HG02642 (cell line): ENCODE data around the gene TTLL8.

Experiments used
- ATAC-seq: cut with Tn5 transposase; IDR thresholded peaks from one replicate; pipeline ENCODE4 v1.9.1; 2021; ENCODE audit warnings: mild to moderate bottlenecking; ENCODE audit not compliant: unreplicated experiment, poor library complexity

TTLL8 gene

GRCh38 chr22:50009251-50009650 is 48.8 kb downstream of the TTLL8 start:
- ATAC-seq, result no peak

GRCh38 chr22:50008151-50009040 is 49.7 kb downstream of the TTLL8 start:
- no peak for ATAC-seq

GRCh38 chr22:50007057-50007511 is 51.0 kb downstream of the TTLL8 start:
- ATAC-seq, result no peak

GRCh38 chr22:50004918-50005317 is 53.2 kb downstream of the TTLL8 start:
- no peak for ATAC-seq

- ATAC-seq, result no peak
These were observed 55.3 kb downstream of the TTLL8 start for GRCh38 chr22:50002791-50003190.

GRCh38 chr22:50001388-50002231 is 56.5 kb downstream of the TTLL8 start:
- no peak for ATAC-seq

- ATAC-seq, result no peak
These were observed 57.3 kb downstream of the TTLL8 start for GRCh38 chr22:50000587-50001387.

- no peak for ATAC-seq
These were observed 58.0 kb downstream of the TTLL8 start for GRCh38 chr22:49999946-50000586.

- no peak for ATAC-seq
These were observed 58.8 kb downstream of the TTLL8 start for GRCh38 chr22:49999063-49999945.

- no peak for ATAC-seq
These were observed 59.4 kb downstream of the TTLL8 start for GRCh38 chr22:49998718-49999062.

GRCh38 chr22:49997932-49998717 is 60.0 kb downstream of the TTLL8 start:
- ATAC-seq, result no peak

- ATAC-seq, result no peak
These were observed 60.9 kb downstream of the TTLL8 start for GRCh38 chr22:49997251-49997599.

GRCh38 chr22:49996518-49997250 is 61.4 kb downstream of the TTLL8 start:
- ATAC-seq, result no peak

- no peak for ATAC-seq
These were observed 62.0 kb downstream of the TTLL8 start for GRCh38 chr22:49996119-49996517.

- no peak for ATAC-seq
These were observed 62.6 kb downstream of the TTLL8 start for GRCh38 chr22:49995361-49996118.

GRCh38 chr22:49995041-49995360 is 63.1 kb downstream of the TTLL8 start:
- no peak for ATAC-seq

- ATAC-seq, result no peak
These were observed 63.6 kb downstream of the TTLL8 start for GRCh38 chr22:49994361-49995040.
